DMS153 treated with DMSO at 0.1 percent for 48 hours (cell line): Measurements from ENCODE around the gene PKMYT1.

Experiments used
- DNase-seq: peaks from one replicate; lab custom pipeline; 2025; ENCODE audit not compliant: unreplicated experiment; lab: John Stamatoyannopoulos, UW

The PKMYT1 gene

GRCh38 chr16:3019594-3020246 is 39.5 kb upstream of the PKMYT1 start:
- no peak for DNase-seq

- peak; percentile 13 for DNase-seq
Measured at GRCh38 chr16:3017794-3018506, 37.7 kb upstream of the PKMYT1 start, which contains the start of gene CLDN6. CLDN6 (minus strand) TSS chr16:3018183; CDS start chr16:3016021, 2,162 bp downstream.

- DNase-seq = no peak
Measured at GRCh38 chr16:3017344-3017743, 37.1 kb upstream of the PKMYT1 start.

- no peak for DNase-seq
Measured at GRCh38 chr16:3015865-3016521, 35.7 kb upstream of the PKMYT1 start.

- no peak for DNase-seq
Measured at GRCh38 chr16:3014971-3015370, 34.7 kb upstream of the PKMYT1 start.

GRCh38 chr16:3013998-3014690 is 33.9 kb upstream of the PKMYT1 start:
- no peak for DNase-seq

- DNase-seq = no peak
Measured at GRCh38 chr16:3013491-3013951, 33.3 kb upstream of the PKMYT1 start.

- DNase-seq = peak; percentile 53
Measured at GRCh38 chr16:3012828-3013420, 32.7 kb upstream of the PKMYT1 start, which contains the start of gene CLDN9. CLDN9 (plus strand) TSS chr16:3012923; CDS start chr16:3013363, 440 bp downstream.

GRCh38 chr16:3012246-3012645 is 32.0 kb upstream of the PKMYT1 start:
- peak; percentile 22 for DNase-seq

GRCh38 chr16:3010510-3010909 is 30.3 kb upstream of the PKMYT1 start:
- DNase-seq = no peak

GRCh38 chr16:3009568-3010390 is 29.5 kb upstream of the PKMYT1 start:
- DNase-seq = no peak

GRCh38 chr16:3008690-3009037 is 28.4 kb upstream of the PKMYT1 start:
- no peak for DNase-seq

- DNase-seq = no peak
Measured at GRCh38 chr16:3007957-3008689, 27.9 kb upstream of the PKMYT1 start.

GRCh38 chr16:3007059-3007956 is 27.1 kb upstream of the PKMYT1 start:
- no peak for DNase-seq

GRCh38 chr16:3004781-3005284 is 24.6 kb upstream of the PKMYT1 start:
- DNase-seq = no peak

- no peak for DNase-seq
Measured at GRCh38 chr16:3004319-3004718, 24.1 kb upstream of the PKMYT1 start.

- DNase-seq = peak; percentile 98
Measured at GRCh38 chr16:3003582-3004270, 23.5 kb upstream of the PKMYT1 start.

- no peak for DNase-seq
Measured at GRCh38 chr16:3001316-3001715, 21.1 kb upstream of the PKMYT1 start.
